COLO668 (cell line): Measurements from ENCODE around the gene CPS1.

Experiments
- DNase-seq: peaks from one replicate; lab custom pipeline; 2025; ENCODE audit not compliant: unreplicated experiment; lab: John Stamatoyannopoulos, UW

Gene CPS1

DNA sequence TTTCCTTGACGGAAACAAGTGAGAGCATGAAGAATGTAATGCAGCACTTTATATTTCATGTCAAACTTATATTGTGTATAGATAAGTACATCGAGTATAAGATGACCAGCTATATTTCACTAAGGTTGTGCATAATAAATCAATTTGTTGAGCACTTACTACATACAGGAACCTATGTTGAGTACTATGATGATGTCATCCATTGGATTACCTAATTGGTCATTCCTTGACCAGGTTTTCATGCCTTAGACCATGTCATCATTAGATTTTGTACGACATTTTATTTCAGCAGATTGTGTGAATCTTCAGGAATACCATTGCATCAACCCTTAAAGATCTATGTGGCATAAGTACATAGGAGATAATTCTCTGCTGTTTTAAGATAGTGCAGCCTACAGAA lies 119.7 kb downstream of the CPS1 start:
- no peak for DNase-seq

DNA sequence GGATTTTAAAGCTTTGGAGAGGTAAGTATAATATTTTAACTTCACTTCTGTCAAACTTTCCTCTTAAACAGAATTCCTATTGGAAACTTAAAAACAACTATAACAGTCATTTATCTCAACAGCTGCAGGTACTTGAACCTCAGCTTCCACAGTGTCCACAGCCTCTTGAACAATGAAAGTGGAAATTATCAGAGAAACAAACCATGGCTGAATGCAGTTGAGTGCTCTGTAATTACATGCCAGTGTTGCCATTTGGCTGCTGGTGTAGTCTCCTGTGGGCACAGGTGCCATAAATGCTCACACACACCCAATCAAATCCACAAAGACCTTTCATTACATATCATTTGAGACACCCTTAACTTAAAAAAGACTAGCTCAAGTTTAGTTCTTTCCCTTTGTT lies 125.1 kb downstream of the CPS1 start:
- DNase-seq: no peak

DNA sequence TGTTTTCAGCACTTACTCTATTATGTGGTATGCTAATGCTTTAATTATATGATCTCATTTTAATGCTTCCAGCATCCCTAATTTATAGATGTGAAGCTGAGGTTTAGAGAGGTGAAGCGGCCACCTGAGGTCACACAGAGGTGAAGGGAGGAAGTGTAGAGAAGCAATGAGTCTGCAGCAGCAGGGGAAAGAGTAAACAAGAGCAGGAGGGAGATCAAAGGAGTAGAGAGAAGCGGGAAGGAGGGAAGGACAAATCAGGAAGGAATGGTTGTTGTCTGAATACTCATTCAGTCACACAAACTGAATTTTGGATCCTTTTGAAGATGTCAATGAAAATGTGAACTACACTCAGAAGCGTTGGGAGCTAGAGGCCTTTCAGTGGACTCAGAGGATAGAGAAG lies 130.0 kb downstream of the CPS1 start:
- no peak for DNase-seq

DNA sequence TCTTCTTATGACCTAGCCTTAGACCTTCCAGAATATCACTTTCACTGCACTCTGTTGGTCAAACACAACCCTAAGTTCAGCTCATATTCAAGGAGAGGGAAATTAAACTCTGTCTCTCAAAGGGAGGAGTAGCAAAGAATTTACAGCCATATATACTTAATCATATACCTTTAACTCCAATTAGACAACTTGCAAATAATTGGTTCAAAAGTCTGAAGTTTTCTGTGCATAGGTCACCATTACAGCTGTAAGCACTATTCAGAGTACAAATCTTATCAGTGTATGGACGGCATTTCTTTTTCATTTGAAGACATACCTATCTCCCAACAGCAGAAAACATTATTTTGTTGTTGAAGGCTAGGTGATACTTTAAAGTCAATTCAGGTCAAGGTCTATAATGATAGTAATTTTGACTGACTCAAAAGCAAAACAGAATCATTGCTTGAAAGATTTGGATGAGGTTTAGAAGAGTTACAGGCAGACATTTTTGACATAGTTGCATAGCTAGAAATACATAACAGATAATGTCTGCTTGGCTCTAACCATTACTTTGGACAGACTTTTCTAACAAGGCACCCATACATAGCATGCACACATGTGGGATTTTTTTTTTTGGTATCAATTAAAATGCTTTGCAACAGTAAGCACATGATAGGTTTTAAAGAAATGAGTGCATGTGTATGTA lies 131.5 kb downstream of the CPS1 start:
- no peak for DNase-seq

- DNase-seq: no peak
Measured at GRCh38 chr2:210707900-210708299, 151.5 kb downstream of the CPS1 start.

GRCh38 chr2:210713122-210713521 lies 156.7 kb downstream of the CPS1 start:
- DNase-seq: no peak

DNA sequence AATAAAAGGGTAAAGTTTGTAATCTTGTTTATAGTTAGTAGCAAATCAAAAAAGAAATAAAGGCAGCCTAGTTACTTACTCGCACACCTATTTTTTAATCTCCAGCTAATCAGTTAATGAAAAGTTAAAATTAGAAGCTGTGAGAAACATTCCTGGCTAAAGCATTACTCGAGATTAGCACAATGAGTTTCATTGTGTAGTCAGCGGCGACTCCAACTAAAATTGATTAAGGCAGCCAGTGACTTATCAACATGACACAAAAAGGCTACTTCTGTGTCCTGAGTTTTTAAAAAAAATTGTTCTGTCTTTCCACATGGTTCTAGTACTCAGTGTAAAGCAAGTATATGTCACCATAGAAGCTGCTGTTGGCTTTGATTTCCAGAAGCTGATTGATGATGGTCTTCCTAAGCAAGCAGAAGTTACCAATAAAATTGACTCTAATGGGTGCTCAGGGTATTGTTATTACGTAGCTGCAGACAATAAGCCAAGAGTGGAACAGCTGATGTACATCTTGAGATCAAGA lies 159.2 kb downstream of the CPS1 start:
- no peak for DNase-seq

DNA sequence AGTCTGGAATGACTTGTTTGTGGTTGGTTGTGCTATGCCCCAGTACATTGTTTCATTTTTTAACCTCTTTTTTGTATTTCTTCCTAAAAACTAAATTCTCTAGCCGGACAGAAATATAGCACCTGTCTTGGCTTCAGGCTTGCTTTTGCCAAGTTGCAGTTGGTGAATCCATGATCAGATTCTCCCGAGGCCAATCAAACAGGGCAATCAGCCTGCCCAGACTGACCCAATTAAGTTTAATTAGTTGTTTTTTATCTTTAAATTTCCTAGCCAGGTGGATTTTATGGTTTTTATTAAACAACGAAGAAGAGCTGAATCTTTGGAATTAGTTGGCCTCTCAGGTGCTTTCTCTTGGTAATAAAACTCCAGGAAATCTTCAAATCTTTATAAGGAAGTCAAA lies 162.1 kb downstream of the CPS1 start:
- DNase-seq: no peak

DNA sequence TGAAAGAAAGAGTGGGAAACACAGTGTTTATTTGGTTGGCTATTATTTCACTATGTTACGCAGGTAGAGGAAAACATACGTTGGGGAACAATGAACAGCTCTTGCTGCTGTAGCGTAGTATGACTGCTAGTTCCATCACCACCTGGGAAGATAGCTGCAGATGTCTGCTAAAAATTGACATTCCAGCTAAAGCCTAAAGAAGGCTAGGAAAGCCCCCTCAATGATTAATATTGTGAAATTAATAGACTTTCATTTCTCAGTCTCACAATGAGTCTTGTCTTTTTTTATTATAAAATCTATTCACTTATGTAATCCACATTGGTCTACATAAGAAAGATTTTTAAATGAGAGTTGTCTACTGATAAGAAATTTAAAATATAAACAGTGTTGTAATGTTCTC lies 165.7 kb downstream of the CPS1 start:
- DNase-seq: no peak

DNA sequence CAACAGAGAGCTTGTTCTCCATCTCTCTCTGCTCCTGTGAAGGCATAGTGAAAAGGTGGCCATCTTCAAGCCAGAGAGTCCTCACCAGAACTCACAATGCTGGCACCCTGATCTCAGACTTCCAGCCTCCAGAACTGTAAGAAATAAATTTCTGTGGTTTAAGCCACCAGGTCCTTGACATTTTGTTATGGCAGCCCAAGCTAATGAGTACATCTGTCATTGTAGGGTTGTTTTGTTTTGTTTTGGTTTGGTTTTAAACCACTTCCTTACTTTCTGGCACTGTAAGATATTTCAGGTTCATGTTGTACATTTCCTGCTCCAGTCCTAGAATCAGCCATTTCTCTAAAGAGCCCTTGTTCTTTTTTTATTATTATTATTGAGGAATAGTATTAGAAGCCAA lies 171.2 kb downstream of the CPS1 start:
- no peak for DNase-seq
